Hippocampal formation (tissue), 2 donors: ENCODE data around the gene ADAP1.

Source experiments
- DNase-seq, 2 donors: peaks; one replicate each; lab custom pipeline; 2025; lab: John Stamatoyannopoulos, UW

Gene ADAP1

DNA sequence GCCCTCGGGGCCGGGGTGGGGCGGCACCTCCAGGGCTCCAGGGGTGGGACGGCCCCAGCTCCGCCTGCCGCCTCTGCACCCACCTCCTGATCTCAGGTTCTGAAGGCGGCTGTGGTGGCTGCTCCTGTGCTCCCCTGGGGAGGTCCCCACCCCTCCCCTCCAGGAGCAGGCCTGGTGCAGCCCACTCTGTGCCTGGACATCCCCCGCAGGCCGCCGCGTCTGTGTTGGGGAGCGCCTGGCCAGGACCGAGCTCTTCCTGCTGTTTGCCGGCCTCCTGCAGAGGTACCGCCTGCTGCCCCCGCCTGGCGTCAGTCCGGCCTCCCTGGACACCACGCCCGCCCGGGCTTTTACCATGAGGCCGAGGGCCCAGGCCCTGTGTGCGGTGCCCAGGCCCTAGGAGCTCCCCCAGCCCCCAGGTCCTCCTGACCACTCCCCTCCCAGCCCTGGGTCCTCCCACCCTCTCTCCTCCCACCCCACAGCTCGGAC lies 34.0 kb upstream of the ADAP1 start:
- no peak for DNase-seq

GRCh38 chr7:987909-988308 lies 33.4 kb upstream of the ADAP1 start:
- DNase-seq = no peak

GRCh38 chr7:986766-987751 lies 32.6 kb upstream of the ADAP1 start:
- DNase-seq = no peak

DNA sequence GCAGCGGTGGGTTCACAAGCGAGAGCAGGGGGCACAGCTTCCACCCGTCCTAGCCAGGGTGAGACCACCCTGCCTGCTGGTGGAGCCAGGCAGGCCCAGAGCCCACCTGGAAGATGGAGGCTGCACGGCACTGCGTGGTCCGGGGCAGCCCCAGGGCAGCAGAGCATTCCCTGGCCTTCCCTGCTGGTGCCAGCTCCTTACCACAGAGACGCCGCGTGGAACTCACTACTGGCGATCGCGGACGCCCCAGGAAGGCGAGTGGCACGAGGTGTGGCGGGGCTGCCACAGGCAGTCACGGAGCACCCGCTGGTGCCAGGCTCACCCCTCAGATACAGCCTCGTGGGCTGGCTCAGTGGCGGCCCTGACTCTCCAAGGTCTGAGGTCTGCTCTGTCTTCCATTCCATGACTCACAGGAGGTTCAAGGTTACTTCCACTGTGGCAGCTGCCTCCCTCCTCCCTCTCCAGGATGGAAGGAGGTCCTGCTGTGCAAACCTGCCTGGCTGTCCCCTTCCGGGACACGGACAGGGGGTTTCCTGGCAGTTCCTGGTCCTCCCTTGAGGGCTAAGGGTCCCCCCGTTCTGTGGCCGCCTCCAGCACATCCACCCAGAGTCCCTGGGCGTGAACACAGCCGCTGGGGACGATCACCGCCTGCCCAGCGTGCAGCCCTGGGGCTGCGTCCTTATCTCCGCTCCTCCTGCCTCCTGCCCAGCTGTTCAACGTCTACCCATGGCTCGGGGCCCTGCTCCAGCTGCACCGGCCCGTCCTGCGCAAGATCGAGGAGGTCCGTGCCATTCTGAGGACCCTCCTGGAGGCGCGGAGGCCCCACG lies 31.6 kb upstream of the ADAP1 start:
- DNase-seq = no peak

GRCh38 chr7:985127-985416 lies 30.6 kb upstream of the ADAP1 start:
- no peak for DNase-seq

GRCh38 chr7:984361-985126 lies 30.1 kb upstream of the ADAP1 start:
- no peak for DNase-seq

DNA sequence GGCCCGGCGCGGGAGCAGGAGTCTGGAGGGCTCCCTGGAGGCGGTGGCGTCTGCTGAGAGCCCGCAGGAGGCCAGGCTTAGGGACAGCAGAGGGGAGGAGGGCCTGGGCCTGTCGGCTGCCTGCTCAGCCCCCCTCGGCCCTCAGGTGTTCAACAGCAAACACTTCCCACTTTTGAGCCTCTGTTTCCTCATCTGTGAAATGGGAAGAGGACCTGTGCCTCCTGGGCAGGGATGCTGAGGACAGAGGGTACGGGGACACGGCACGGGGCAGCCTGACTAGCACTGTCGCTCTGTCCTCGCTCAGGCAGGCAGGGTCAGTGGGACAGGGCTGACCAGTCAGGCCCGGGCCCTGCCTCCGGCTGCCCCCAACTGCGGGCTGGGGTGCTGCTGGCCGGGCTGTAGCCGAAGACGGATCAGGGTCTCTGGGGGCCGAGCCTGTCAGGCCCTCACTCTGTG lies 29.2 kb upstream of the ADAP1 start:
- no peak for DNase-seq

- no peak for DNase-seq
These were observed 28.6 kb upstream of the ADAP1 start, which contains the start of gene CYP2W1 for GRCh38 chr7:983004-983615. CYP2W1 (plus strand) TSS chr7:983181; CDS start chr7:983212, 31 bp downstream.

DNA sequence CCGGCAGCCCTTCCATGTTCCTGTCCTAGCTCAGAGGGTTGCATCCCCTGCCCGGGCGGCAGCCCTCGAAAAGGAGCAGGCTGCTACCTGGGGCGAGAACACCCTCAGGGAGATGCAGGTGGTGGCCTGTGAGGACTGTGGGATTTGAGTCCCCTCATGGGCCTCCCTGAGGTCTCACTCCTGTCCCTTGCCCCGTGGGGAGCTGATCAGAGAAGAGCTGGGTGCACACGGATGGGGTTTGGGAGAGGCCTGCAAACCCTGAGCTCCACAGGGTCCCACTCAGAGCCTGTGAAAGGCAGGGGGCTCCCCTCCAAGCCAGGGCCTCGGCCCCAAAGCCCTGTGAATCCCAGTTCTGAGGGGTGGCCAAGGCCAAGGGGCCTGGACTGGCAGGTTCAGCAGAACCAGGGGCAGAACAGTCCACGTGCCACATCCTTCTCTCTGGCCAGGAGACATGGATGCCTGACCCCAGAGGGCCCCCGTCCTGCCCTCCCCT lies 28.1 kb upstream of the ADAP1 start:
- no peak for DNase-seq

DNA sequence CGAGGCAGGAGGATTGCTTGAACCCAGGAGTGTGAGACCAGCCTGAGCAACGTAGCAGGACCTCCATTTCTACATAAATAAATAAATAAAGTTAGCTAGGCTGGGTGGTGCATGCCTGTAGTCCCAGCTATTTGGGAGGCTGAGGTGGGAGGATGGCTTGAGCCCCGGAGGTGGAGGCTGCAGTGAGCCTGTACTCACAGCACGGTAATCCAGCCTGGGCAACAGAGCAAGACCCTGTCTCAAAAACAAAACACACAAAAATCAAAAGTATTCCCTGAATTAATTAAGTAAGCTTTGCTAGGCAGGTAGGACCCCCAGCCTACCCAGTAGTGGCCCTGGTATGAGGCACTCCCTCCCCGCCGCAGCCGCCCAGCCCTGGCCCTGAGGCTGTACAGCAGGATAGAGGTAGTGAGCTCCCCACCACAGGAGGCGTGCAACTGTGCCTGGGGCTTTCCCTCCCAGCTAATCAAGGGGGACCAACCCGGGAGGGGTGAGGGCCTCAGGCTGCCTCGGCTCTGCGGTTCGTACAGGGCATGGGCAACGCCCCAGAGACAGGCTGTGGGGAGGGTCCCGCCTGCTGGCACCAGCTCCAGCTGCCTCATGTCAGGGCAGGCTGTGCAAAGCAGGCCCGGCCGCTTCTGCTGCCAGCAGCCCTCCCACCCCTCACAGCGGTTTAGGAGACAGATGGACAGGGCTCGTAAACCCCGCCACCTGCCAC lies 27.5 kb upstream of the ADAP1 start:
- no peak for DNase-seq

- DNase-seq = no peak
These were observed 25.5 kb upstream of the ADAP1 start for GRCh38 chr7:979886-980571.

DNA sequence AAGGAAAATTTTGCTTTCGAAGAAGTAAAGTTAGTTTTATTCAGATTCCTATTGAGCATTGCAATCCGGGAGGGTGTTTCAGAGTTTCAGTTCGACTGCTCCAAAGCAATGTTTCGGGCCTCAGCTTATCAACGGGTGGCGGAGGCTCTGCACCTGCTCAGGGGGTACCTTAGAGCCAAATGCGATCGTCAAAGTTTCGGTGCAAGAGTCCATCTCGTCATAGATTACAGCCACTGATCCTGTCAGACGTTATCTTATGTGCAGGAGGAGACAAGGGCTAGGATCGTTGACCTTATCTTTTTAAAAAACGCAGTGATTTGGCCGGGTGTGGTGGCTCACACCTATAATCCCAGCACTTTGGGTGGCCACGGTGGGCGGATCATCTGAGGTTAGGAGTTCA lies 24.7 kb upstream of the ADAP1 start:
- DNase-seq = no peak

- no peak for DNase-seq
These were observed 24.1 kb upstream of the ADAP1 start for GRCh38 chr7:978416-979091.

DNA sequence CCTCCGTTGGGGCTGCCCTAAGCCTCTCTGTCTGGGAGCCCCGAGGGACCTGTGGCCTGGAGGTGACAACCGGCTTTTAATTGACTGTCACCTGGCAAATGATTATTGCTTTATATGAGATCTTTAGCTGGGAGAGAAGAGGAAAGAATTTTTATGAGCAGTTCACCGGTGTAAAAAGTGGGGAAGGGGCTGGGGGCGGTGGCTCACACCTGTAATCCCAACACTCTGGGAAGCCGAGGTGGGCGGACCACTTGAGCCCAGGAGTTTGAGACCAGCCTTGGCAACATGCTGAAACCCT lies 23.5 kb upstream of the ADAP1 start:
- DNase-seq = no peak

GRCh38 chr7:977326-978048 lies 23.0 kb upstream of the ADAP1 start:
- peak; percentile 60 to 91 for DNase-seq

GRCh38 chr7:976901-977325 lies 22.4 kb upstream of the ADAP1 start:
- no peak for DNase-seq

- DNase-seq = no peak
These were observed 21.4 kb upstream of the ADAP1 start for GRCh38 chr7:975702-976473.
